HEK293T (cell line): ENCODE data around the gene MCF2L.

Experiments
- PKNOX1 ChIP-seq: fragments of 450-650 bp; IDR thresholded peaks from 2 replicates; pipeline ENCODE4 v1.6.1; 2016
- ZNF384 ChIP-seq: fragments of 450-650 bp; IDR thresholded peaks from 2 replicates; pipeline ENCODE4 v1.6.1; 2016

DNA sequence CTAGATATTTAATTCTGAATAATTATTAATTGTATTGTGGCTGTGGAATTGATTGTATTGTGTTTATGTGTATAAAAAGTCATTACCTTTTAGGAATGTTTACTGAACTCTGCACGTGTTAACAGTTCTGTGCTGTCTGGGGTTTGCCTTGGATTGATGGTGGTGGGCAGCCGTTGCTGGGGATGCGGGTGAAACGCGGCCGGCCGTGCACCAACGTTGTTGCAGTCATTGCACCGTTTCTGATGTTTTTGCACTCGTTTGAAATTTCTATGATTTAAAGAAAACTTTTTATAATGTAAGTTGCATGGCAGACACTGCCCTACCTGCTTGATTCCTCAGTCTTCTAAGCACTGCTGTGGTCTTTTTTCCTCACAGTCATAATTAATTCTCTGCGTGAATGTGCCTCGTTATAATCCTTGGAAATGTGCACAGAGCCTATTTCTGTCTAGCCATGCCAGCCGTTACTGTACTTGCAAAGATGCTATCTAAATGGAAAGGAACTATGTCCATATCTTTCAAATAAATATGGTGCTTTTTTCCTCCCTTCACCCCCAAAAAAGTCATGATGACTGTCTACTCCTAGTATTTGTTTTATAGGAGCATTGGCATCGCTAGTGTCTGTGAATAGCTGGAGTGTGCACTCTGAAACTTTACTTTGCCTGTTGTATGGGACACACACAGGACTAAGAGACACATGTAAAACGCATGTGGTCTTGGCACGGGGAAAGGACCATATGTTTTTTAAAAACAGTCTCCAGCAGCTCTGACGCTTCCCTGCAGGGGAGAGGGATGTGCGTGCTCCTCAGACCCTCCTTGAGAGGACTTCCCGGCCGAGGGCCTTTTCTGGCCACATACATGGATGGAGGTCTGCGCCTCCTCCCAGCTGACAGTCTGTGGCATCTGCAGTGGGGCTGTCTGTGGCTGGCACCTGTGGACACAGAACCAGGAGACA, 40.7 kb upstream of the MCF2L start:
- no peak for TF ChIP-seq PKNOX1
- TF ChIP-seq ZNF384, result no peak
